ENCODE data around the gene ANKRD23. TPM values are rescaled to one million over a fixed set of nuclear protein-coding genes. Genes with fewer than 3 reads are reported as not detected.

Gene ANKRD23
- total RNA-seq, 3 donors from 2014 or later (not counting 1 experiment from before 2014, with no cell fraction given), result 8.3 to 11.2 (median 10.1) TPM

DNA sequence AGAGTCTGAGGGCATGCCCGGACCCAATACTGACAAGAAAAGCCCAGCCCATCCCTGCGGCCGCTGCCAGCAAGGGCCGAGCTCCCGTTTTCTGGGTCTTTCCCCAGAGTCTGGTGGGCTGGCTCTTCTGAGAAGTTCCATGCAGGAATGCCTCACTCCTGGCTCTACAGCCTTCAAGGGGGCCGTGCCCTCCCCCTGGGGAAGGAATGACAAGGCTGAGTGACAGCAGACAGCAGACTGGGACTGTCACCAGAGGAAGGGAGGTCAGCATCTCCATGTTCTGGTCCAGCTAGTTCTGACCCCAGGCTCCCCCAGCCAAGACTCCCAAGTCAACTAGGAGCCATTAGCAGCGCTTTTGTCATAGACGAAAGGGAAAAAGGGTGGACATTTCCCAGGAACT lies 39.1 kb upstream of the ANKRD23 start:
- no peak for ATAC-seq
- Histone ChIP-seq H3K9me3 (ENCODE audit: control insufficient read depth, insufficient read depth, low read length) (no peaks in the 10 kb centered on the region), H3K4me1 (ENCODE audit: control insufficient read depth, insufficient read depth, low read length) (peaks cover 19% of the 10 kb centered on the region), H3K27me3 (ENCODE audit: control insufficient read depth, insufficient read depth, low read length) (no peaks in the 10 kb centered on the region), H3K27ac (ENCODE audit: low read length) (no peak overlapping the region), H3K4me3 (ENCODE audit: low read length) (no peak overlapping the region), H3K36me3 (ENCODE audit: control insufficient read depth, insufficient read depth, low read length) (no peaks in the 10 kb centered on the region)
- H3K4me1 Mint-ChIP-seq, result peaks cover under 1 to 10% of the 10 kb centered on the region in 2 donors
- no peak for TF ChIP-seq CTCF (IDR thresholded peaks at IDR 0.05)
- no peak for DNase-seq
- 88% methylated on average over 8 of the region's 8 CpGs for WGBS (ENCODE audit: insufficient coverage)
- H3K27ac Mint-ChIP-seq, result no peak overlapping the region
- no peaks in the 10 kb centered on the region for H3K27me3 Mint-ChIP-seq (ENCODE audit: low read depth in 2 of 2)
- H3K4me3 Mint-ChIP-seq, result no peak overlapping the region
- no peaks in the 10 kb centered on the region for H3K36me3 Mint-ChIP-seq
- intact Hi-C loops (cut with micrococcal nuclease), result no loop called here
- H3K9me3 Mint-ChIP-seq, result no peaks in the 10 kb centered on the region

GRCh38 chr2:96882230-96882629 lies 38.4 kb upstream of the ANKRD23 start:
- H3K36me3 Mint-ChIP-seq, result no peaks in the 10 kb centered on the region
- intact Hi-C loops (cut with micrococcal nuclease), result no loop called here
- peaks cover 20% of the 10 kb centered on the region for H3K4me1 ChIP-seq (ENCODE audit: control insufficient read depth, insufficient read depth, low read length)
- no peak for TF ChIP-seq CTCF (IDR thresholded peaks at IDR 0.05)
- no peak for ATAC-seq
- peaks cover 0 to 7% of the 10 kb centered on the region in 2 donors for H3K4me1 Mint-ChIP-seq
- 80% methylated on average over 12 of the region's 12 CpGs for WGBS (ENCODE audit: insufficient coverage)
- H3K4me3 Mint-ChIP-seq, result no peak overlapping the region
- H3K27ac ChIP-seq (ENCODE audit: low read length), result no peak overlapping the region
- DNase-seq, result no peak
- no peaks in the 10 kb centered on the region for H3K27me3 ChIP-seq (ENCODE audit: control insufficient read depth, insufficient read depth, low read length)
- no peaks in the 10 kb centered on the region for H3K36me3 ChIP-seq (ENCODE audit: control insufficient read depth, insufficient read depth, low read length)
- H3K9me3 Mint-ChIP-seq, result no peaks in the 10 kb centered on the region
- no peaks in the 10 kb centered on the region for H3K27me3 Mint-ChIP-seq (ENCODE audit: low read depth in 2 of 2)
- no peaks in the 10 kb centered on the region for H3K9me3 ChIP-seq (ENCODE audit: control insufficient read depth, insufficient read depth, low read length)
- no peak overlapping the region for H3K4me3 ChIP-seq (ENCODE audit: low read length)
- H3K27ac Mint-ChIP-seq, result no peak overlapping the region

GRCh38 chr2:96881349-96882195 lies 37.8 kb upstream of the ANKRD23 start:
- H3K4me1 Mint-ChIP-seq, result peaks cover 4 to 9% of the 10 kb centered on the region in 2 donors
- Histone ChIP-seq H3K4me1 (ENCODE audit: control insufficient read depth, insufficient read depth, low read length) (peaks cover 25% of the 10 kb centered on the region), H3K27me3 (ENCODE audit: control insufficient read depth, insufficient read depth, low read length) (no peaks in the 10 kb centered on the region), H3K36me3 (ENCODE audit: control insufficient read depth, insufficient read depth, low read length) (no peaks in the 10 kb centered on the region), H3K27ac (ENCODE audit: low read length) (no peak overlapping the region), H3K4me3 (ENCODE audit: low read length) (no peak overlapping the region), H3K9me3 (ENCODE audit: control insufficient read depth, insufficient read depth, low read length) (no peaks in the 10 kb centered on the region)
- H3K36me3 Mint-ChIP-seq, result no peaks in the 10 kb centered on the region
- WGBS (ENCODE audit: insufficient coverage), result 83% methylated on average over 9 of the region's 10 CpGs
- no peak for TF ChIP-seq CTCF (IDR thresholded peaks at IDR 0.05)
- DNase-seq, result no peak
- H3K4me3 Mint-ChIP-seq, result no peak overlapping the region
- no peak overlapping the region for H3K27ac Mint-ChIP-seq
- H3K27me3 Mint-ChIP-seq (ENCODE audit: low read depth in 2 of 2), result no peaks in the 10 kb centered on the region
- intact Hi-C loops (cut with micrococcal nuclease), result no loop called here
- no peak for ATAC-seq
- no peaks in the 10 kb centered on the region for H3K9me3 Mint-ChIP-seq

DNA sequence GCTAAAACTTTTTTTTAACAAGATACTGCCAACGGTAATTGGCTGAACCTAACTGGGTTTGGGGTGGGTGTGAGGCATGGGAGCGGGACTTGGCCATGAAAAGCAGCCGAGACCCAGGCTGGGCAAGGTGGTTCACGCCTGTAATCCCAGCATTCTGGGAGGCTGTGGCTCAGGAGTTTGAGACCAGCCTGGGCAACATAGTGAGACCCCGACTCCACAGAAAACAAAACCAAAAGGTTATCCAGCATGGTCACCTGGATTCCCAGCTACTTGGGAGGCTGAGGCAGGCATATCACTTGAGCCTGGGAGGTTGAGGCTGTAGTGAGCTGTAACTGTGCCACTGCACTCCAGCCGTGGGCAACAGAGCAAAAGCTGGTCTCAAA lies 37.1 kb upstream of the ANKRD23 start:
- no peaks in the 10 kb centered on the region for H3K9me3 ChIP-seq (ENCODE audit: control insufficient read depth, insufficient read depth, low read length)
- no peaks in the 10 kb centered on the region for H3K9me3 Mint-ChIP-seq
- DNase-seq (no peak), ATAC-seq (no peak)
- H3K4me1 ChIP-seq (ENCODE audit: control insufficient read depth, insufficient read depth, low read length), result peaks cover 25% of the 10 kb centered on the region
- H3K27ac Mint-ChIP-seq, result no peak overlapping the region
- H3K4me3 Mint-ChIP-seq, result no peak overlapping the region
- H3K27ac ChIP-seq (ENCODE audit: low read length), result no peak overlapping the region
- no peaks in the 10 kb centered on the region for H3K36me3 Mint-ChIP-seq
- H3K4me3 ChIP-seq (ENCODE audit: low read length), result no peak overlapping the region
- H3K4me1 Mint-ChIP-seq, result peaks cover 9 to 11% of the 10 kb centered on the region in 2 donors
- WGBS (ENCODE audit: insufficient coverage), result 90% methylated on average over 6 of the region's 6 CpGs
- no peaks in the 10 kb centered on the region for H3K27me3 ChIP-seq (ENCODE audit: control insufficient read depth, insufficient read depth, low read length)
- H3K36me3 ChIP-seq (ENCODE audit: control insufficient read depth, insufficient read depth, low read length), result no peaks in the 10 kb centered on the region
- no peaks in the 10 kb centered on the region for H3K27me3 Mint-ChIP-seq (ENCODE audit: low read depth in 2 of 2)
- intact Hi-C loops (cut with micrococcal nuclease), result no loop called here
- TF ChIP-seq CTCF (IDR thresholded peaks at IDR 0.05), result no peak

Data from natural killer cell (primary cell).